GM06990 (cell line): ENCODE measurements around the gene LZIC.
A peak's percentile ranks its signal among the peaks of the same experiment; 100 is the strongest.

Experiments
- DNase-seq: peaks from one replicate; pipeline ENCODE4 v3.0.0-alpha.2; 2011; ENCODE audit not compliant: insufficient read length; ENCODE audit errors: extremely low read depth
- H3K27me3 ChIP-seq: replicated peaks from 2 replicates; pipeline ENCODE4 v1.6.0; 2011; ENCODE audit warnings: low read length; ENCODE audit not compliant: control insufficient read depth, insufficient read depth
- H3K36me3 ChIP-seq: 2 replicates; pipeline ENCODE4 v1.5.1; 2011; ENCODE audit warnings: low read length; ENCODE audit not compliant: control insufficient read depth, insufficient read depth
- H3K4me3 ChIP-seq: replicated peaks from 2 replicates; pipeline ENCODE4 v1.5.1; 2011; ENCODE audit warnings: low read depth, mild to moderate bottlenecking, control low read depth, low read length
- TF ChIP-seq, protein P1 (sequence below): IDR thresholded peaks from 2 replicates; pipeline ENCODE4 v1.5.1; 2011; ENCODE audit warnings: low read length, control low read depth, mild to moderate bottlenecking, inconsistent platforms; ENCODE audit not compliant: insufficient read depth, poor library complexity, severe bottlenecking

Gene LZIC

DNA sequence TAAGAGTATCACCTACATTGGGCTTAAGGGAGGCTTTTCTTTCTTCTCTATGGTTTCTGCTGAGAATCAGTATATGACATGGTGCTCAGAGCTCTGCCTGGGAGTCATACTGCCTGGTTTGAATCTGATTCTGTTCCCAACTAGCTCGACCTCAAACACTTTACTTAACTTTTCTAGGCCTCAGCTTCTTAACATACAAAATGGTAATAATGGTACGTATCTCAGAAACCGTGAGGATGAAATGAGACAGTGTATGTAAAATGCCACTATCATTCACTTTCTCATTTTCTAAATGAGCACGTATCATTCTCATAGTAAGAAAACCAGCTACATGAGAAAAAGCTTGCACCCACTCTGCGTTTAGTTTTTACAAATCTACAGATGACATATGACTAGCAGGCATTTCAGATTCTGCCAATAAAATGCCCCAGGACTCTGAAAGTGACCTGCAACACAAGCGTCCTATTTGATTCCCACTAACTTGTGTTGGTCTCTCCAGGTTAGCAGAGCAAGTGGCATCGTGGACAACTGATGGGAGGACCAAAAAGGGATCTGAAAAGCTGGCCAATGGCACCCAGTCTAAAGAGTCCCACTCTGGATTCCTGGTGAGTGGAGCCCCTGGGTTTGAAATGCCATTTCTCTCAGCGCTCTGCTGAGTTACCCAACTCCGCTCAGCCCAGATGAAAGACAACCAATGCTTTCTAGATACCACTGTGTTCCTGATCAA, 39.2 kb downstream of the LZIC start:
- Histone ChIP-seq H3K27me3 (no peaks in the 10 kb centered on the region), H3K4me3 (no peak overlapping the region), H3K36me3 (no peaks in the 10 kb centered on the region)
- TF ChIP-seq, protein P1, sequence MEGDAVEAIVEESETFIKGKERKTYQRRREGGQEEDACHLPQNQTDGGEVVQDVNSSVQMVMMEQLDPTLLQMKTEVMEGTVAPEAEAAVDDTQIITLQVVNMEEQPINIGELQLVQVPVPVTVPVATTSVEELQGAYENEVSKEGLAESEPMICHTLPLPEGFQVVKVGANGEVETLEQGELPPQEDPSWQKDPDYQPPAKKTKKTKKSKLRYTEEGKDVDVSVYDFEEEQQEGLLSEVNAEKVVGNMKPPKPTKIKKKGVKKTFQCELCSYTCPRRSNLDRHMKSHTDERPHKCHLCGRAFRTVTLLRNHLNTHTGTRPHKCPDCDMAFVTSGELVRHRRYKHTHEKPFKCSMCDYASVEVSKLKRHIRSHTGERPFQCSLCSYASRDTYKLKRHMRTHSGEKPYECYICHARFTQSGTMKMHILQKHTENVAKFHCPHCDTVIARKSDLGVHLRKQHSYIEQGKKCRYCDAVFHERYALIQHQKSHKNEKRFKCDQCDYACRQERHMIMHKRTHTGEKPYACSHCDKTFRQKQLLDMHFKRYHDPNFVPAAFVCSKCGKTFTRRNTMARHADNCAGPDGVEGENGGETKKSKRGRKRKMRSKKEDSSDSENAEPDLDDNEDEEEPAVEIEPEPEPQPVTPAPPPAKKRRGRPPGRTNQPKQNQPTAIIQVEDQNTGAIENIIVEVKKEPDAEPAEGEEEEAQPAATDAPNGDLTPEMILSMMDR: no peak
- DNase-seq: peak; percentile 28

DNA sequence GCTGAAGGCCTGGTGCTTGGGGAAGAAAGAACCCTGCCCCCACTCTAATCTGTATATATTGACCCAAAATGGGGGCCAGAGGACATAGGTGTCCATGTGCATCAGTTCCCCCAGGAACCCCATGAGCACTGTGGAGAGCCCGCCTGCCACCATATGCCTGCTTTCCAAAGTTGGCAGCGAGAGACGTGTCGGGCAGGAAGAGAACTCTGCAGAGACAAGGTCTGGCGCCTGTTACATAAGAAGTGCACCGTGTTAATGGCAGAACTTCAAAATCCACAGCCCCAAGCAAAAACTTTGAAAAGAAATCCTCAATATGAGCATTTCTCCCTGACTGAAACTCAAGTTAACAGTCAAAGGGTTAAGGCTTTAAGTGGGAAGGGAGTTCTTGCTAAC, 41.1 kb downstream of the LZIC start:
- Histone ChIP-seq H3K36me3 (no peaks in the 10 kb centered on the region), H3K4me3 (no peak overlapping the region), H3K27me3 (no peaks in the 10 kb centered on the region)
- no peak for DNase-seq
- TF ChIP-seq, protein P1: no peak

DNA sequence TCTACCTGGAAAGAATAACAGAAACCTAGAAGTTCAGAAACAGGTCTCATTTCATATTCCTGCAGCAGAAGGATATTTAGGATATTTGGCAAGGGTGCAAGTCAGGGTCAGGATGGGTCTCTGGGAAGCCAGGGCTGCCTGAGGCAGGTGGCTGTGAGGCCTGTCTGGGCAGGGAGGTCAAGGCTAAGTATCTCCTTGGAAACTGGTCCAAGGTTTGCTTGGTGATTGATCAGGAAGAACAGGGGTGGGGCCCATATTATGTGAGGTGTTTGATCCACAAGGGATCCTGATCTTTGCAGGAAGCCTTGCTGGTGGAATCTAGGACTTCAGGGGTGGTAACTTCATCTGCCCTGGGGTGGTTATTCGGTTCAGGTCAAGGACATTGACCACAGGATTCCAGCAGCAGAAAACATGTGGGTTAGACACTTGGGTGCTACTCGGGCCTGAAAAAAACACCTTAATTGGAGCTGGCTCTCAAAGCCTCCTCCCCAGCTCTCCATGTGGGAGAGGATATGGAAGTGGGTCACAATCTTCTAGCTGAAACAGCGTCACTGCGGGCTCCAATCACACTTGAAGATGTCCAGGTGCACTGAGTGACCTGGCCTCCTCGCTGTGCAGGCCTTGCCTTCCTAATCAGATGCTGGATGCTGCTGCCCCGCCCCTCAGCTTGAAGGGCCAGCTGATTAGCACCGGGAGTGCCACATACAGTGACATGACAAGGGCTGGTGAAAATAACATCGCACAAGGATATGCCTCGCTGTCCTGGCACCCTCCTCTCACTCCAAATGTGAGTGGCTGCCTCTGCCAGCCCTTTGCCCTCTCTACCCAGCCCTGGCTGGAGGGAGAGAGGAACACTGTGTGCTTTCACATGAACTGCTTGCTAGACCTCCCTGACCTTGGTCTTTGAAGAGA, 41.8 kb downstream of the LZIC start:
- no peak for DNase-seq
- Histone ChIP-seq H3K4me3 (no peak overlapping the region), H3K27me3 (no peaks in the 10 kb centered on the region), H3K36me3 (no peaks in the 10 kb centered on the region)
- TF ChIP-seq, protein P1: no peak

DNA sequence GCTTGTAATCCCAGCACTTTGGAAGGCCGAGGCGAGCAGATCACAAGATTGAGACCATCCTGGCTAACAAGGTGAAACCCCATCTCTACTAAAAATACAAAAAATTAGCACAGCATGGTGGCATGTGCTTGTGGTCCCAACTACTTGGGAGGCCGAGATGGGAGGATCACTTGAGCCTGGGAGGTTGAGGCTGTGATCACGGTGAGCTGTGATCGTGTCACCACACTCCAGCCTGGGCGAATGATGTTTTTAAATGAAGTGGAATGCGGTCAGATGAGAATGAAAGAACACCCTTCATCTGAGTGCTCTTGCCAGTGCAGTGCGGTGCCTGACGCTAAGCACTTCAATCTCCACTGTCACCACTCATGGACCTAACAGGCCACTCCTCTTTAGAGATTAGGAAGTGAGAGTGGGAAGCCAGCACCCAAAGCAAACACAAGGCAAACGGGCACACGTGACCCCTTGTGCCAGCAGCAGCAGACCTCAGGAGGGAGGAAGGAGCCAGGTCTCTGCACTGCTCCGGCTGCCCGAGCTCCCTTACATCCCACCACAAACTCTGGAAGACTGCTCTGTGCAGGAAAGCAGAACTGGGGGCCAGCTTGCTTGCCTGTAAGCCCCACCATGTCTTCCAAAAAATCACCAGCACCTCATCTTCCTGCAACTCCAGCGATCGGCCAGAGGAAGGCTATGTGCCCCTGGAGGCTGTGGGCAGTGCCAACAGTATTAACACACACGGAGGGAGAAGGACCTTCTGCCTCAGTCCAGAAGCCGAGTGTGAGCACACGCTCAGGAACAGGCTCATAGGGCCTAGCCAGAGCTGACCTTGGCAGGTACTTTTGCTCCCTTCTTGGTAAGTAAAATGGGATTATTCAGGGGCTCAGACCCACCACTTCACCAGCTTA, 42.8 kb downstream of the LZIC start:
- no peaks in the 10 kb centered on the region for H3K36me3 ChIP-seq
- no peaks in the 10 kb centered on the region for H3K27me3 ChIP-seq
- DNase-seq: peak; percentile 20
- H3K4me3 ChIP-seq: no peak overlapping the region
- TF ChIP-seq, protein P1: no peak

DNA sequence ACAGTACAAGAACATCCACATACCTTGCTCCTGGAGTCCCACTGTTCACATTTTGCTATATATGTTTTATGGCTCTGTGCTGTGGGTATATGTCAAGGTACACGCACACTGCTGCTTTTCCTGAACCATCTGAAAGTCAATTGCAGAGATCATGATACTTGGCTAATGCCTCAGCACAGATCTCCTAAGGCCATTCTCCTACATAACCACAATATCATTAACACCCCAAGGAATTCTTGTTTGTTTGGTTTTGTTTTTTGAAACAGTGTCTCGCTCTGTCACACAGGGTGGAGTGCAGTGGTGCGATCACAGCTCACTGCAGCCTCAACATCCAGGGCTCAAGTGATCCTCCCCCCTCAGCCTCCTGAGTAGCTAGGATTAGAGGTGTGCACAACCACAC, 49.1 kb downstream of the LZIC start:
- Histone ChIP-seq H3K27me3 (no peaks in the 10 kb centered on the region), H3K36me3 (no peaks in the 10 kb centered on the region), H3K4me3 (no peak overlapping the region)
- TF ChIP-seq, protein P1: no peak
- no peak for DNase-seq
